Right lobe of liver (tissue), 6 donors: ENCODE measurements around the gene PCSK9. TPM values are rescaled to one million over a fixed set of nuclear protein-coding genes. Genes with fewer than 3 reads are reported as not detected.
A peak's percentile ranks its signal among the peaks of the same experiment; 100 is the strongest.

Source experiments
- ATAC-seq, 4 donors: fragments of 200-7000 bp; cut with Tn5 transposase; one replicate each; pipeline ENCODE4 v1.9.1; 2020; ENCODE audit warnings: mild to moderate bottlenecking in 4 of 4, moderate library complexity in 4 of 4
- DNase-seq, 3 donors: peaks; one replicate each; pipeline ENCODE4 v3.0.0-alpha.2; 2020
- H3K27ac ChIP-seq, 3 donors: fragments of 200-600 bp; one replicate each; pipeline ENCODE4 v1.8.0; 2022
- H3K27me3 ChIP-seq, 2 donors: fragments of 200-600 bp; one replicate each; pipeline ENCODE4 v1.8.0; 2022
- H3K36me3 ChIP-seq, 4 donors: fragments of 200-600 bp; sonication (generic) in 1 of 4; one replicate each; pipeline versions ENCODE4 v1.5.1 to v1.8.0; 2017 to 2022; ENCODE audit warnings: control low read depth in 1 of 4
- H3K4me1 ChIP-seq, 4 donors: fragments of 200-600 bp; sonication (generic) in 1 of 4; one replicate each; pipeline versions ENCODE4 v1.5.1 to v1.8.0; 2017 to 2022; ENCODE audit warnings: control low read depth in 1 of 4
- H3K4me3 ChIP-seq, 3 donors: fragments of 200-600 bp; one replicate each; pipeline ENCODE4 v1.8.0; 2022
- H3K9me3 ChIP-seq, 4 donors: fragments of 200-600 bp; sonication (generic) in 1 of 4; one replicate each; pipeline versions ENCODE4 v1.5.1 to v1.8.0; 2017 to 2022; ENCODE audit warnings: control low read depth in 1 of 4
- POLR2A ChIP-seq: fragments of 450-650 bp; IDR thresholded peaks from one replicate; pipeline ENCODE4 v1.6.1; 2017; ENCODE audit warnings: antibody characterized with exemption, mild to moderate bottlenecking
- WGBS: methylation state at CpG from one replicate; pipeline ENCODE4 v1.1.6; 2018; ENCODE audit warnings: low coverage, low lambda C conversion rate; ENCODE audit not compliant: insufficient coverage; ENCODE audit errors: missing lambda C conversion rate; 5-methylcytosine and 5-hydroxymethylcytosine counted together
- intact Hi-C, 2 donors: fragments of 100-400 bp; cut with DNase I; formaldehyde crosslinking; loops; one replicate each; pipeline versions ENCODE4 v1.11.2 to v1.14.1; 2022
- total RNA-seq, 6 experiments: library from RNA; depleted of rRNA in 2 of 6; stranded (reverse); fragments of >200 nt in 2 of 6; fragmentation: NEBNext Ultra II Directional in 3 of 6; extraction: Animal tissue kit (Norgen Biotek cat#: 25700) in 3 of 6; gene quantifications; one replicate each; pipeline versions ENCODE4 v1.1.0 to v1.2.4, GENCODE V29; 2016 to 2023
- TF ChIP-seq, protein P1 (sequence below), 4 donors: fragments of 200-600 bp in 3 of 4; fragments of 450-650 bp in 1 of 4; IDR thresholded peaks; one replicate each; pipeline versions ENCODE4 v1.5.1 to v1.8.0; 2016 to 2022; ENCODE audit warnings: antibody characterized with exemption in 4 of 4, mild to moderate bottlenecking in 2 of 4
- donor health status: DM: no; HTN: yes; CAD: no.
- donor health status: DM: no; HTN: no; CAD: no.
- donor health status: DM: no; HTN: no; CAD: no.
- donor health status: DM: no; HTN: yes; CAD: no.
- donor health status: DM: no; HTN: yes; CAD: no.

Gene PCSK9
- total RNA-seq, 6 experiments from 2014 or later, result 16.4 to 41.4 (median 31.3) TPM

GRCh38 chr1:54996359-54996868, 42.9 kb upstream of the PCSK9 start:
- intact Hi-C loops, result loop anchor here (5.0 kb wide), 2 partner anchors 44 to 49 kb away; no protein-coding TSS in a partner anchor
- TF ChIP-seq POLR2A, result no peak
- TF ChIP-seq, protein P1, sequence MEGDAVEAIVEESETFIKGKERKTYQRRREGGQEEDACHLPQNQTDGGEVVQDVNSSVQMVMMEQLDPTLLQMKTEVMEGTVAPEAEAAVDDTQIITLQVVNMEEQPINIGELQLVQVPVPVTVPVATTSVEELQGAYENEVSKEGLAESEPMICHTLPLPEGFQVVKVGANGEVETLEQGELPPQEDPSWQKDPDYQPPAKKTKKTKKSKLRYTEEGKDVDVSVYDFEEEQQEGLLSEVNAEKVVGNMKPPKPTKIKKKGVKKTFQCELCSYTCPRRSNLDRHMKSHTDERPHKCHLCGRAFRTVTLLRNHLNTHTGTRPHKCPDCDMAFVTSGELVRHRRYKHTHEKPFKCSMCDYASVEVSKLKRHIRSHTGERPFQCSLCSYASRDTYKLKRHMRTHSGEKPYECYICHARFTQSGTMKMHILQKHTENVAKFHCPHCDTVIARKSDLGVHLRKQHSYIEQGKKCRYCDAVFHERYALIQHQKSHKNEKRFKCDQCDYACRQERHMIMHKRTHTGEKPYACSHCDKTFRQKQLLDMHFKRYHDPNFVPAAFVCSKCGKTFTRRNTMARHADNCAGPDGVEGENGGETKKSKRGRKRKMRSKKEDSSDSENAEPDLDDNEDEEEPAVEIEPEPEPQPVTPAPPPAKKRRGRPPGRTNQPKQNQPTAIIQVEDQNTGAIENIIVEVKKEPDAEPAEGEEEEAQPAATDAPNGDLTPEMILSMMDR (IDR thresholded peaks at IDR 0.05), result peak; percentile 70 to 78 (median 74)
- H3K9me3 ChIP-seq, result no peaks in the 10 kb centered on the region
- no peak overlapping the region for H3K4me3 ChIP-seq
- ATAC-seq (peak; percentile 83 to 95 (median 93)), DNase-seq (peak; percentile 77 to 82 (median 80))
- H3K4me1 ChIP-seq, result peaks cover 0 to 7% (median 0%) of the 10 kb centered on the region in 4 donors
- no peaks in the 10 kb centered on the region for H3K36me3 ChIP-seq
- no peaks in the 10 kb centered on the region for H3K27me3 ChIP-seq
- 4% methylated on average over 4 of the region's 23 CpGs for WGBS
- no peak overlapping the region for H3K27ac ChIP-seq

DNA sequence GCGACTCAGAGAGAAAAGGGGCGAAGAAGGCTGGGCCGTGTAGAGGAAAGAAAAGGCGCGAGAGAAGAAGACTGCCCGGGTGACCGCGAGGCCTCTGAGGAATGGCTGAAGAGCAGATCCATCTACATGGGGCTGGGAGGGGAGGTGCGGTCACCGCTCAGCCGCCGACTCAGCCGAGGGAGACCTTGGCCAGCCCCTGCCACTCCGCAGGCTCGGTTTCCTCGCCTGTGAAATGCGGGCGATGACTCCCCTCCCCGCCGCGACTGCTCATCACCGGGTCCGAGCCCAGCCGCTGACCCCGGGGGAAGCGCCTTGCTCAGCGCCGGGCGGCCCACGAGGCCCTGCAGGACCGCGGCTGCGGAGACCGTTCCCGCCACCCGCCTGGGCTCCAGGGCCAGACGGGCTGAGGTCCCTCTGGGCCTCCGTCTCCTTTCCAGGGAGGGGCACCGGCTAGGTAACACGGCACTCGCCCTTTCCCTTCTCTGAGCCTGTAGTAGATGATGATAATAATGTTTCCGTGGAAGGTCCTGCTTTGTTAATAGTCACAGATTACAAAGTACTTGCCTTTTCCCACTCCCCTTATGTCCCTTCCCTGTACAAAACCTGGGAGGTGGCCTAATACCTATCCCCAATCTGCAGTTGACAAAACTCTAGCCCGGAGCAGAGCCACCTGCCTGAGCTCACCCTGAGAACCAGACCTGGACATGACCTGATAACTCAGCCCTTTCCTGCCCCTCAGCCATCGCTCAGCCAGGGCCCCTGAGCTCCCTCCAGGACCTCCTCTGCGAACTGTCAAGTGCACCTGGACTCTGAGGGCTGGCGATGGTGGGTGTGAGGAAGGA, 42.3 kb upstream of the PCSK9 start:
- 34% methylated on average over 6 of the region's 46 CpGs for WGBS
- no peaks in the 10 kb centered on the region for H3K27me3 ChIP-seq
- peaks cover 0 to 7% (median 0%) of the 10 kb centered on the region in 4 donors for H3K4me1 ChIP-seq
- intact Hi-C loops, result loop anchor here (5.0 kb wide), 2 partner anchors 45 to 50 kb away; no protein-coding TSS in a partner anchor
- no peak overlapping the region for H3K27ac ChIP-seq
- no peaks in the 10 kb centered on the region for H3K9me3 ChIP-seq
- ATAC-seq, result peak in 1 of 4 donors; percentile 14
- TF ChIP-seq POLR2A, result no peak
- TF ChIP-seq, protein P1 (IDR thresholded peaks at IDR 0.05), result no peak
- DNase-seq, result no peak
- no peak overlapping the region for H3K4me3 ChIP-seq
- H3K36me3 ChIP-seq, result no peaks in the 10 kb centered on the region

- DNase-seq (no peak), ATAC-seq (no peak)
- TF ChIP-seq POLR2A, result no peak
- TF ChIP-seq, protein P1 (IDR thresholded peaks at IDR 0.05), result no peak
- WGBS, result 83% methylated on average over 4 of the region's 6 CpGs
- Histone ChIP-seq H3K4me3 (no peak overlapping the region), H3K4me1 (peaks cover 0 to 7% (median 0%) of the 10 kb centered on the region in 4 donors), H3K9me3 (no peaks in the 10 kb centered on the region), H3K36me3 (no peaks in the 10 kb centered on the region), H3K27me3 (no peaks in the 10 kb centered on the region), H3K27ac (no peak overlapping the region)
- intact Hi-C loops, result loop anchor here (5.0 kb wide), 2 partner anchors 45 to 50 kb away; no protein-coding TSS in a partner anchor
Observed at GRCh38 chr1:54997711-54997986, 41.7 kb upstream of the PCSK9 start.

DNA sequence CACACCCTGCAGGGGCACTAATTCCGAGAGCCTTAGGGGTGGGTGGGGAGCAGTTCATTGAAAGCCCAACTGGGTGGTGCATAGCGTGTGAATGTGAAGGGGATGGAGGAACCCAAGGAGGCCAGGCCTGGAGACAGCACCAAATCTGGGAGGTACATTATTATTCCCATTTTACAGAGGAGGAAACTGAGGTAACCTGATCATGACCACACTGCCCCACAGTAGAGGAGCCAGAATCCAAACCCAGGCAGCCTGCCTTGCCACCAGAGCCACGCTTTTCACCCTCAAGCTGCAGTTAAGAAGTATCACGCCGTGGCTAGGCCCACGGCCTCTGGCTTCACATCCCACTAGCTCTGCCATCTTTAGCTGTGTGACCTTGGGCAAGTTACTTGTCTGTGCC, 41.2 kb upstream of the PCSK9 start:
- Histone ChIP-seq H3K36me3 (no peaks in the 10 kb centered on the region), H3K9me3 (no peaks in the 10 kb centered on the region), H3K4me3 (no peak overlapping the region), H3K4me1 (peaks cover 0 to 7% (median 0%) of the 10 kb centered on the region in 4 donors), H3K27ac (no peak overlapping the region), H3K27me3 (no peaks in the 10 kb centered on the region)
- DNase-seq (no peak), ATAC-seq (no peak)
- 86% methylated on average over 1 of the region's 6 CpGs for WGBS
- intact Hi-C loops, result loop anchor here (5.0 kb wide), 2 partner anchors 46 to 51 kb away; no protein-coding TSS in a partner anchor
- no peak for TF ChIP-seq POLR2A
- TF ChIP-seq, protein P1 (IDR thresholded peaks at IDR 0.05), result no peak
